CD4-positive, alpha-beta T cell treated with Interleukin-17A for 4 hours (primary cell): ENCODE data around the gene ITPRID1.

Source experiments
- DNase-seq: peaks from one replicate; pipeline ENCODE4 v3.0.0-alpha.2; 2020; ENCODE audit warnings: mixed read lengths

The ITPRID1 gene

DNA sequence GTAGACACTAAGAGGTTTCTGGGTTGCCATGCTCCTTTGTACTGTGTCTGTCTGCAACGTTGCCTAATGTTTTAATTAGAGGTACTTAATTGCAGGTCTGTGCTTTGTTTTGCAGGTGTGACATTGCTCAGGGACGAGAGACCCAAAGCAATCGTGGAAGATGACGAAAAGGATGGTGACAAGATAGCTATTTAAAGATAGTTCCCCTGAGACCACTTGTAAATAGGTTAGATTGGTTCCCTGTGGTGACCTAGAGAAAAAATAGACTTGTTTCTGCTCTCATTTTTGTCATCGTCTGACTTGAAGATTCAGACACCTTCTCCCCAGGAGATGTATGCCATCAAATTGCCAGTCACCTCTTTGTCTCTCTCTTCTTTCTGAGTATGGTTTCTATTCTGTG lies 193.2 kb downstream of the ITPRID1 start:
- no peak for DNase-seq
